Measurements from ENCODE around the gene RBM3. TPM values are rescaled to one million over a fixed set of nuclear protein-coding genes. Genes with fewer than 3 reads are reported as not detected.

The RBM3 gene
- total and polyA plus RNA-seq, 10 of the 15 experiments (the other 5 are each of a cell fraction or from before 2014, with no cell fraction given): 170 to 467 (median 259) TPM

GRCh38 chrX:48597353-48598264 is 23.3 kb downstream of the RBM3 start, which contains the start of gene WDR13:
Gene WDR13 (plus strand): TSS chrX:48597492. CDS start chrX:48597997, 505 bp downstream.
- CTCF ChIA-PET: interaction anchor here (0.5 kb wide), 1 partner anchor 26 kb away, joined by 3 read pairs; no protein-coding TSS in a partner anchor
- TF ChIP-seq CBFB (IDR thresholded peaks at IDR 0.05; ENCODE audit: low read depth) (no peak), RELB (IDR thresholded peaks at IDR 0.05; ENCODE audit: low read depth) (peak; percentile 49; the same call in 1 of the 2 replicates), FOS (IDR thresholded peaks at IDR 0.05; ENCODE audit: borderline replicate concordance, extremely low read depth, insufficient read length) (no peak), ZNF24 (IDR thresholded peaks at IDR 0.05) (no peak), GABPA (IDR thresholded peaks at IDR 0.05; ENCODE audit: low read depth) (no peak), DPF2 (IDR thresholded peaks at IDR 0.05) (0 out of 2 replicates have a peak, but pooled peaks have one; percentile 42), WRNIP1 (IDR thresholded peaks at IDR 0.05; ENCODE audit: borderline replicate concordance, low read depth, low read length) (no peak), CEBPB (IDR thresholded peaks at IDR 0.05; ENCODE audit: borderline replicate concordance in 1 of 2, low read depth in 2 of 2, low read length in 2 of 2) (no peak), TAF1 (IDR thresholded peaks at IDR 0.05; ENCODE audit: borderline replicate concordance, low read depth, low read length) (no peak; the same call in 1 of the 2 replicates), RELA (IDR thresholded peaks at IDR 0.05; ENCODE audit: borderline replicate concordance, partially characterized antibody) (no peak), ZBTB40 (IDR thresholded peaks at IDR 0.05; ENCODE audit: borderline replicate concordance) (peak; percentile 26; the same call in 1 of the 2 replicates), NR2C2 (IDR thresholded peaks at IDR 0.05; ENCODE audit: borderline replicate concordance, control insufficient read depth, insufficient read length, low read depth) (peak; percentile 79), BMI1 (IDR thresholded peaks at IDR 0.05; ENCODE audit: borderline replicate concordance) (peak; percentile 97)
- TF ChIP-seq, protein P1, sequence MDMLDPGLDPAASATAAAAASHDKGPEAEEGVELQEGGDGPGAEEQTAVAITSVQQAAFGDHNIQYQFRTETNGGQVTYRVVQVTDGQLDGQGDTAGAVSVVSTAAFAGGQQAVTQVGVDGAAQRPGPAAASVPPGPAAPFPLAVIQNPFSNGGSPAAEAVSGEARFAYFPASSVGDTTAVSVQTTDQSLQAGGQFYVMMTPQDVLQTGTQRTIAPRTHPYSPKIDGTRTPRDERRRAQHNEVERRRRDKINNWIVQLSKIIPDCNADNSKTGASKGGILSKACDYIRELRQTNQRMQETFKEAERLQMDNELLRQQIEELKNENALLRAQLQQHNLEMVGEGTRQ (IDR thresholded peaks at IDR 0.05; ENCODE audit: borderline replicate concordance, low read depth, low read length): no peak

More at GRCh38 chrX:48597353-48598264, 23.3 kb downstream of the RBM3 start, which contains the start of gene WDR13:
- Histone ChIP-seq H3K4me2 (ENCODE audit: control insufficient read depth, insufficient read depth) (peak within 1 kb of the TSS; percentile 76), H3K36me3 (ENCODE audit: control insufficient read depth in 2 of 2, insufficient read depth in 2 of 2, low read length in 1 of 2) (no peaks in the 10 kb centered on the region), H3K4me1 (ENCODE audit: control insufficient read depth, insufficient read depth, low read length) (no peaks in the 10 kb centered on the region), H3K9ac (ENCODE audit: control insufficient read depth, insufficient read depth, low read length) (peak within 1 kb of the TSS; percentile 89), H3K79me2 (ENCODE audit: control insufficient read depth, insufficient read depth, low read length) (no peaks in the 10 kb centered on the region), H3K4me3 (peak within 1 kb of the TSS; percentile 90), H2AFZ (ENCODE audit: control insufficient read depth, low read depth, low read length) (peak within 1 kb of the TSS; percentile 77), H3K27me3 (replicated peaks in 1 of 2; ENCODE audit: control insufficient read depth in 2 of 2, insufficient read depth in 2 of 2, low read length in 1 of 2) (no peaks in the 10 kb centered on the region), H3K9me3 (replicated peaks; ENCODE audit: control insufficient read depth, insufficient read depth, low read length) (no peaks in the 10 kb centered on the region; the same call in 2 of the 3 replicates), H4K20me1 (ENCODE audit: control insufficient read depth, insufficient read depth) (no peaks in the 10 kb centered on the region), H3K27ac (ENCODE audit: control insufficient read depth, insufficient read depth) (peak within 1 kb of the TSS; percentile 85)
- ChIA-PET POLR2A (interaction anchor here (0.6 to 2.0 kb wide), 3 partner anchors 23 to 94 kb away, joined by 3 to 5 read pairs (median 3); partner anchors contain the start of gene RBM3), RAD21 (ENCODE audit: unreplicated experiment) (interaction anchor here (0.9 kb wide), 2 partner anchors 23 to 446 kb away, joined by 3 read pairs; partner anchors contain the start of gene TFE3), SMC1A (ENCODE audit: uncharacterized antibody, unreplicated experiment) (no interaction called here)
- WGBS (ENCODE audit: insufficient coverage, insufficient replicate concordance, low lambda C conversion rate, missing lambda C conversion rate): 26% methylated on average over 56 of the region's 62 CpGs
- in situ Hi-C loops (cut with MboI): no loop called here
- TSS peak; percentile 77 for BruUV-seq (replicated peaks)
- DNase-seq (ENCODE audit: low read depth, low spot score): peak; percentile 84
- peak; percentile 81 for FAIRE-seq
- intact Hi-C loops (cut with micrococcal nuclease; ENCODE audit: unreplicated experiment): no loop called here
- ATAC-seq: peak; percentile 92
